ENCODE results near the gene PODXL.

PODXL gene

DNA sequence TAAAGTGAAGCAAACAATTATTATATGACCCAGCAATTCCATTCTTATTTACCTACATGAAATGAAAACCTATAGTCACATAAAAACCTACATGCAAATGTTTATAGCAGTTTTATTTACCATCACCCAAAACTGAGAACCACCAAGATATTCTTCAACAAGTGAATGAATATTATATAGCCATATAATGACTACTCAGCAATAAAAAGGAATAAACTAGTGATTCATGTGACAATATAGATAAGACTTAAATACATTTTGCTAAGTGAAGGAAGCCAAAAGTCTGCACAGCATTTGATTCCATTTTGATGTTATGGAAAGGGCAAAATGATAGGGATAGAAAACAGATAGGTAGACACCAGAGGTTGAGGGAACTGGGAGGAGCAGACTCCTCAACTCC is 31.7 kb downstream of the PODXL start:
- Histone ChIP-seq H2AK5ac (ENCODE audit: low read depth, low read length) (no peak overlapping the region), H2BK12ac (ENCODE audit: low read length) (no peak overlapping the region), H2BK15ac (ENCODE audit: low read length) (no peak overlapping the region), H3K36me3 (replicated peaks in 1 of 2; ENCODE audit: control insufficient read depth in 2 of 2, insufficient read depth in 2 of 2, low read length in 2 of 2) (peaks cover 0 to 16% of the 10 kb centered on the region in 2 donors), H3K4ac (ENCODE audit: low read length) (no peak overlapping the region), H3K4me3 (ENCODE audit: low read length in 2 of 2) (no peak overlapping the region), H3K9ac (ENCODE audit: low read depth, low read length, poor library complexity) (no peak overlapping the region), H3K18ac (ENCODE audit: low read length) (no peak overlapping the region), H2BK120ac (ENCODE audit: low read depth, low read length) (no peak overlapping the region), H3K27me3 (ENCODE audit: control insufficient read depth in 3 of 3, insufficient read depth in 3 of 3, low read depth in 1 of 3, low read length in 3 of 3) (no peaks in the 10 kb centered on the region), H3K4me1 (ENCODE audit: control insufficient read depth in 2 of 2, insufficient read depth in 1 of 2, low read depth in 1 of 2, low read length in 2 of 2) (peaks cover 0 to 12% of the 10 kb centered on the region in 2 donors), H2AFZ (ENCODE audit: low read length) (no peak overlapping the region), H3K14ac (ENCODE audit: low read length) (no peak overlapping the region), H4K91ac (ENCODE audit: low read depth, low read length, poor library complexity) (no peak overlapping the region), H4K8ac (ENCODE audit: low read depth, low read length) (no peak overlapping the region), H3K9me3 (replicated peaks in 1 of 2; ENCODE audit: control insufficient read depth in 2 of 2, insufficient read depth in 1 of 2, low read depth in 1 of 2, low read length in 2 of 2) (no peaks in the 10 kb centered on the region), H3K27ac (replicated peaks; ENCODE audit: low read length) (no peak overlapping the region), H3K23ac (ENCODE audit: low read depth, low read length, poor library complexity) (no peak overlapping the region), H3K4me2 (ENCODE audit: insufficient read depth, low read length, poor library complexity, severe bottlenecking) (no peak overlapping the region), H3K79me1 (ENCODE audit: low read depth, low read length) (no peaks in the 10 kb centered on the region), H2BK5ac (ENCODE audit: low read length) (no peak overlapping the region)
- DNase-seq (ENCODE audit: low spot score), result no peak

DNA sequence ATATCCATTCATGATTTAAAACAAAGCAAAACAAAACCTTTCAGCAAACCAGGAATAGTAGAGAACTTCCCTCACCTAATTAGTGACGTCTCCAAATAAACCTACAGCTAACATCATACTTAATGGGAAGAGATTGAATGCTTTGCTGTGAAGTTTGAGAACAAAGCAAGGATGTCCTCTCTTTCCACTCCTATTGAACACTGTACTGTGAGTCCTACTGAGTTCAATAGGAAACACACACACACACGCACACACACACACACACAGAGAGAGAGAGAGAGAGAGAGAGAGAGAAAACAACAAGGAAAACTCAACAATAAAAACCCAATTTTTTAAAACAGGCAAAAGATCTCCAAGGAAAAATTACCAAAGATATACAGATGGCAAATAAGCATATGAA is 32.3 kb downstream of the PODXL start:
- H3K4me2 ChIP-seq (ENCODE audit: insufficient read depth, low read length, poor library complexity, severe bottlenecking), result no peak overlapping the region
- no peak overlapping the region for H2AK5ac ChIP-seq (ENCODE audit: low read depth, low read length)
- no peak overlapping the region for H2BK12ac ChIP-seq (ENCODE audit: low read length)
- H3K27me3 ChIP-seq (ENCODE audit: control insufficient read depth in 3 of 3, insufficient read depth in 3 of 3, low read depth in 1 of 3, low read length in 3 of 3), result no peaks in the 10 kb centered on the region
- H3K79me1 ChIP-seq (ENCODE audit: low read depth, low read length), result no peaks in the 10 kb centered on the region
- no peak overlapping the region for H2BK5ac ChIP-seq (ENCODE audit: low read length)
- DNase-seq (ENCODE audit: low spot score), result no peak
- no peak overlapping the region for H3K14ac ChIP-seq (ENCODE audit: low read length)
- no peak overlapping the region for H2BK120ac ChIP-seq (ENCODE audit: low read depth, low read length)
- no peak overlapping the region for H3K27ac ChIP-seq (replicated peaks; ENCODE audit: low read length)
- no peak overlapping the region for H4K91ac ChIP-seq (ENCODE audit: low read depth, low read length, poor library complexity)
- no peak overlapping the region for H3K4me3 ChIP-seq (ENCODE audit: low read length in 2 of 2)
- no peak overlapping the region for H3K9ac ChIP-seq (ENCODE audit: low read depth, low read length, poor library complexity)
- H3K4me1 ChIP-seq (ENCODE audit: control insufficient read depth in 2 of 2, insufficient read depth in 1 of 2, low read depth in 1 of 2, low read length in 2 of 2), result peaks cover 0 to 8% of the 10 kb centered on the region in 2 donors
- no peak overlapping the region for H3K18ac ChIP-seq (ENCODE audit: low read length)
- no peak overlapping the region for H3K4ac ChIP-seq (ENCODE audit: low read length)
- peaks cover 0 to 18% of the 10 kb centered on the region in 2 donors for H3K36me3 ChIP-seq (replicated peaks in 1 of 2; ENCODE audit: control insufficient read depth in 2 of 2, insufficient read depth in 2 of 2, low read length in 2 of 2)
- no peak overlapping the region for H3K23ac ChIP-seq (ENCODE audit: low read depth, low read length, poor library complexity)
- WGBS, 2 donors (ENCODE audit: extremely low coverage in 2 of 2, insufficient read length in 2 of 2, insufficient replicate concordance in 1 of 2), result no CpG with 5 or more reads among the region's 2 CpGs
- H3K9me3 ChIP-seq (replicated peaks in 1 of 2; ENCODE audit: control insufficient read depth in 2 of 2, insufficient read depth in 1 of 2, low read depth in 1 of 2, low read length in 2 of 2), result no peaks in the 10 kb centered on the region
- H2BK15ac ChIP-seq (ENCODE audit: low read length), result no peak overlapping the region
- H4K8ac ChIP-seq (ENCODE audit: low read depth, low read length), result no peak overlapping the region
- H2AFZ ChIP-seq (ENCODE audit: low read length), result no peak overlapping the region

DNA sequence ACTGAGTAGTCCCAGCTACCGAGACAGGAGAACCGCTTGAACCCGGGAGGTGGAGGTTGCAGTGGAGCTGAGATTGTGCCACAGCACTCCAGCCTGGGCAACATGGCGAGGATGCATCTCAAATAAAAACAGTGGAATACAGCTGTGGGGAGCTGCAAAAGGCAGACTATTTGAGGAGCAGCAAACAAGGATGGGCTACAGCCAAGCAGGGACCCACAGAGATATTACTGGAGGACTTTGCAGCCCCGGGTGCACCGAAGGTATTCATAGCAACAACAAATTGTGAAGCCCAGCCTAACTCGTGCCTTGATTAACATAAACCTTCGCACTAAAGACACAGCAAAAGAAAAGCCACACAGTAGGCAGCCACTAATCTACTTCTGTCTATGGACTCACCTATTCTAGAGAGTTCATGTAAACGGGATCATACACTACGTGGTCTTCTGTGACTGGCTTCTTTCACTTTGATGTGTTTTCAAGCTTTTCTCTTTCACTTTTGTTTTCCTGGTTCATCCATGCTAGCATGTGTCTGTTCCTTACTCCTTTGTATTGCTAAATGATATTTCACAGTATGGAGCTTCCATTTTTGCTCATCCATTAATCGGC is 34.0 kb downstream of the PODXL start:
- no peak overlapping the region for H2BK15ac ChIP-seq (ENCODE audit: low read length)
- no peak overlapping the region for H3K14ac ChIP-seq (ENCODE audit: low read length)
- H4K91ac ChIP-seq (ENCODE audit: low read depth, low read length, poor library complexity), result no peak overlapping the region
- no peak overlapping the region for H3K4me3 ChIP-seq (ENCODE audit: low read length in 2 of 2)
- H2AK5ac ChIP-seq (ENCODE audit: low read depth, low read length), result no peak overlapping the region
- no peak overlapping the region for H3K23ac ChIP-seq (ENCODE audit: low read depth, low read length, poor library complexity)
- no CpG with 5 or more reads among the region's 11 CpGs for WGBS, 2 donors (ENCODE audit: extremely low coverage in 2 of 2, insufficient read length in 2 of 2, insufficient replicate concordance in 1 of 2)
- no peaks in the 10 kb centered on the region for H3K79me1 ChIP-seq (ENCODE audit: low read depth, low read length)
- H2AFZ ChIP-seq (ENCODE audit: low read length), result no peak overlapping the region
- H3K36me3 ChIP-seq (replicated peaks in 1 of 2; ENCODE audit: control insufficient read depth in 2 of 2, insufficient read depth in 2 of 2, low read length in 2 of 2), result peaks cover 0 to 19% of the 10 kb centered on the region in 2 donors
- no peak overlapping the region for H2BK12ac ChIP-seq (ENCODE audit: low read length)
- no peak for DNase-seq (ENCODE audit: low spot score)
- no peak overlapping the region for H2BK5ac ChIP-seq (ENCODE audit: low read length)
- H4K8ac ChIP-seq (ENCODE audit: low read depth, low read length), result no peak overlapping the region
- H3K4me2 ChIP-seq (ENCODE audit: insufficient read depth, low read length, poor library complexity, severe bottlenecking), result no peak overlapping the region
- no peaks in the 10 kb centered on the region for H3K9me3 ChIP-seq (replicated peaks in 1 of 2; ENCODE audit: control insufficient read depth in 2 of 2, insufficient read depth in 1 of 2, low read depth in 1 of 2, low read length in 2 of 2)
- peaks cover 0 to 8% of the 10 kb centered on the region in 2 donors for H3K4me1 ChIP-seq (ENCODE audit: control insufficient read depth in 2 of 2, insufficient read depth in 1 of 2, low read depth in 1 of 2, low read length in 2 of 2)
- H3K18ac ChIP-seq (ENCODE audit: low read length), result no peak overlapping the region
- H3K4ac ChIP-seq (ENCODE audit: low read length), result no peak overlapping the region
- H3K27ac ChIP-seq (replicated peaks; ENCODE audit: low read length), result no peak overlapping the region
- H2BK120ac ChIP-seq (ENCODE audit: low read depth, low read length), result no peak overlapping the region
- no peak overlapping the region for H3K9ac ChIP-seq (ENCODE audit: low read depth, low read length, poor library complexity)
- H3K27me3 ChIP-seq (ENCODE audit: control insufficient read depth in 3 of 3, insufficient read depth in 3 of 3, low read depth in 1 of 3, low read length in 3 of 3), result no peaks in the 10 kb centered on the region

DNA sequence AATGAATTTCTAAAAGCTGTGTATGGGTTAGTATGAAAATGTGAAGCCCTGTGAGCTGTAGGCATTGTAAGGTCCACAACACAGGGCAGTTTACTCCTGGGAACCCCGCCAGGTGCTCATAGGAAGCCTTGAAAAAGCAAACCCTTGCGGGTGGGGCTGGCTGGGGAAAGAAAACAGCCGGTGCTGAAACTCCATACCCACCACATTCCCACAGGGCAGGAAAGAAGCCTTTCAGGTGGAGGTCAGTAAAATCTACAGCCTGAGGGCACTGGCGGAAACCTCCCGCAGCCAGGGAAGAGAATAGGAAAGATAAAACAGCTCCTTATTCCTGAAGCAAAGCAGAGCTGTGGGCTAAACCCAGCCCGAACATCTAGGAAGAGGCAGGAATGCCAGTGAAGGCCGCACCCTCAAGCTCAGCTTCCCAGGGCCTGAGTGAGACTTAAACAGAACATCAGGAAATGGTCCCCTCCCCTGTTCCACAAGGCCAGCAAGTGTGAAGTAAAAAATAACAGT is 34.7 kb downstream of the PODXL start:
- WGBS, 2 donors (ENCODE audit: extremely low coverage in 2 of 2, insufficient read length in 2 of 2, insufficient replicate concordance in 1 of 2), result no CpG with 5 or more reads among the region's 7 CpGs
- H3K27ac ChIP-seq (replicated peaks; ENCODE audit: low read length), result peak overlapping the region; percentile 31

More for the DNA sequence above, 34.7 kb downstream of the PODXL start:
- H3K14ac ChIP-seq (ENCODE audit: low read length), result no peak overlapping the region
- H2BK12ac ChIP-seq (ENCODE audit: low read length), result no peak overlapping the region
- no peak overlapping the region for H4K91ac ChIP-seq (ENCODE audit: low read depth, low read length, poor library complexity)
- H3K9me3 ChIP-seq (replicated peaks in 1 of 2; ENCODE audit: control insufficient read depth in 2 of 2, insufficient read depth in 1 of 2, low read depth in 1 of 2, low read length in 2 of 2), result no peaks in the 10 kb centered on the region
- H3K4ac ChIP-seq (ENCODE audit: low read length), result no peak overlapping the region
- no peaks in the 10 kb centered on the region for H3K27me3 ChIP-seq (ENCODE audit: control insufficient read depth in 3 of 3, insufficient read depth in 3 of 3, low read depth in 1 of 3, low read length in 3 of 3)
- H3K4me1 ChIP-seq (ENCODE audit: control insufficient read depth in 2 of 2, insufficient read depth in 1 of 2, low read depth in 1 of 2, low read length in 2 of 2), result peaks cover 0 to 8% of the 10 kb centered on the region in 2 donors
- H3K18ac ChIP-seq (ENCODE audit: low read length), result peak overlapping the region; percentile 74
- no peak overlapping the region for H3K4me3 ChIP-seq (ENCODE audit: low read length in 2 of 2)
- H3K4me2 ChIP-seq (ENCODE audit: insufficient read depth, low read length, poor library complexity, severe bottlenecking), result no peak overlapping the region
- H2BK120ac ChIP-seq (ENCODE audit: low read depth, low read length), result no peak overlapping the region
- H2AFZ ChIP-seq (ENCODE audit: low read length), result no peak overlapping the region
- no peak overlapping the region for H3K9ac ChIP-seq (ENCODE audit: low read depth, low read length, poor library complexity)
- DNase-seq (ENCODE audit: low spot score), result no peak
- H3K79me1 ChIP-seq (ENCODE audit: low read depth, low read length), result no peaks in the 10 kb centered on the region
- H4K8ac ChIP-seq (ENCODE audit: low read depth, low read length), result no peak overlapping the region
- no peak overlapping the region for H2BK5ac ChIP-seq (ENCODE audit: low read length)
- H2BK15ac ChIP-seq (ENCODE audit: low read length), result no peak overlapping the region
- peaks cover 0 to 25% of the 10 kb centered on the region in 2 donors for H3K36me3 ChIP-seq (replicated peaks in 1 of 2; ENCODE audit: control insufficient read depth in 2 of 2, insufficient read depth in 2 of 2, low read length in 2 of 2)
- H2AK5ac ChIP-seq (ENCODE audit: low read depth, low read length), result no peak overlapping the region
- no peak overlapping the region for H3K23ac ChIP-seq (ENCODE audit: low read depth, low read length, poor library complexity)

Measured in neuronal stem cell (in vitro differentiated cells).